COLO829 (cell line): ENCODE measurements around the gene CRTC2.

Source experiments
- DNase-seq: peaks from one replicate; pipeline ENCODE4 v3.0.0; 2012; ENCODE audit warnings: low spot score

The CRTC2 gene

DNA sequence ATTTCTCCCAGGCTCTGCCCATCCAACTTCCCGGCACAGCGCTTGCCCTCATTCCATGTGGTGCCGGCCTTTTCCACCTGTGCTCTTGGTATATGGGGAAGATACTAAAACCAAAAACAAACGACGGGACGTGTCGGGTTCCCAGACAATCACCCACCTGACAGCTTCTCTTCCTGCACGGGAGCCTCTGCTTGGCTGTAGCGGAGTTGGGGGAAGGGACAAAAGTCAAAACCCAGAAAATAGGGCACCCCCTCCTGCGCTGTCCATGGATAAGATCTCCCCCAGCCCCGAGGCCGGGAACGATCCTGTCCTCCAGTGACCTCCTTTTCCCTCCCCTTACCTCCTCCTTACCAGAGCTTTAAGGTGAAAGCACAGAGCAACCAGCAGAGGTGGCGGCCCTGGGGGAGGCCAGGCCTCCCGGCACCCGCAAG lies 18.4 kb upstream of the CRTC2 start:
- DNase-seq: no peak

DNA sequence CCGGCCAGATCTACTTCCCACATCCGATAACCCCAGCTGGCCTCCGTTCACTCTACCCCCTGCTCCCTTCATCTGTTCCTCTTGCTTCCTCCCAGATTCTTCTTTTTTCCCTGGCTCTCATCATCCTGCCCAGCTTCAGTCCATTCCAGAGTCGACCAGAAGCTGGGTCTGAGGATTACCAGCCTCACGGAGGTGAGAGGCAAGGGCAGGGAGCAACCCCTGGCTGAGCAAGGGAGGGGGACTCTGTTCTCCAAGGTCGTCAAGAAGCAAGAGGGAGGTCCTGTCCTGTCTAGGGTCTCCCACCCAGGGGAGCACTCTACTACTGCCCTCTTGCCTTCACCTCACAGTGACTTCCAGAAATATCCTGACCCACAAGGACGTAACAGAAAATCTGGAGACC lies 15.1 kb upstream of the CRTC2 start:
- no peak for DNase-seq

DNA sequence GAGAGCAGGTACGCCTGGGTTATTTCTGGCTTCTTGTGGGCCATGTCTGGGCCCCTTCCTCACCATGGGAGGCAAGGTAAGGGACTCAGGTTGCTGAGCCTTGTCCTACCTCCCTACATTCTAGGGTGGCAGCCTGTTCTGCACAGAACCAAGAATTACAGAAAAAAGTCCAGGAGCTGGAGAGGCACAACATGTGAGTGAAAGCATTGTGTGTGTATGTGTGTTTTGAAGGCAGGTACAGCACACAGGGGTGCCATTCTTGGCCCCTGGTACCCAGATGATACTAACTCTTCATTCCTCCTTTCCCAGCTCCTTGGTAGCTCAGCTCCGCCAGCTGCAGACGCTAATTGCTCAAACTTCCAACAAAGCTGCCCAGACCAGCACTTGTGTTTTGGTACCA lies 14.7 kb upstream of the CRTC2 start:
- DNase-seq: no peak

DNA sequence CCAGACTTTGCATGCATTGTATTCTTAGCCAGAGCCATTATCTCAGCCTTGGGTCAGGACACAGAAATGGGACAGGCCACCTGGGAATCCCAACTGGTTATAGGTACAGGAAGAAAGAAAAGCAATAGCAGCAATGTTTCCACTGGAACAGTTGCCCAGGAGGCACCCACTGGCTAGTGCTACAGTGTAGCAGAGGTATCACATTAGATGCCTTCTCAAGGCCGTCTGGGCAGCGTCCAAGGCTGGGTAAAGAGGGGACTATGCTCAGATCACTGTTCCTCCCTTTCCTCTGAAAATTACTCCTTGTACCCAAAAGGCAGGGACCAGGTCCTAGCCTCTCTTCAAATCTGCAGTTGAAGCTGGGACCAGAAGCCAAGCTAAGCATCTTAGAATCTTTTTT lies 11.9 kb upstream of the CRTC2 start:
- DNase-seq: no peak

DNA sequence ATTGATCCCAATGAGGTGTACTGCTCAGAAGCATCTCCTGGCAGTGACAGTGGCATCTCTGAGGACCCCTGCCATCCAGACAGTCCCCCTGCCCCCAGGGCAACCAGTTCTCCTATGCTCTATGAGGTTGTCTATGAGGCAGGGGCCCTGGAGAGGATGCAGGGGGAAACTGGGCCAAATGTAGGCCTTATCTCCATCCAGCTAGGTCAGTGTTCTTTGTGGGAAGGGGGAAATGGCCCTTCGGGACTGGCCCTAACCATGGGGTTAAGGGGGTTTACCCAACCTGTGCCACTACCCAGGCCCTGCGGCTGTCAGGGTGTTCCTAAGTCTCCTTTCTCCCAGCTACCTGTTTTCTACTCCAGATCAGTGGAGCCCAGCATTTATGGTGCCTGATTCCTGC lies 10.6 kb upstream of the CRTC2 start:
- no peak for DNase-seq

DNA sequence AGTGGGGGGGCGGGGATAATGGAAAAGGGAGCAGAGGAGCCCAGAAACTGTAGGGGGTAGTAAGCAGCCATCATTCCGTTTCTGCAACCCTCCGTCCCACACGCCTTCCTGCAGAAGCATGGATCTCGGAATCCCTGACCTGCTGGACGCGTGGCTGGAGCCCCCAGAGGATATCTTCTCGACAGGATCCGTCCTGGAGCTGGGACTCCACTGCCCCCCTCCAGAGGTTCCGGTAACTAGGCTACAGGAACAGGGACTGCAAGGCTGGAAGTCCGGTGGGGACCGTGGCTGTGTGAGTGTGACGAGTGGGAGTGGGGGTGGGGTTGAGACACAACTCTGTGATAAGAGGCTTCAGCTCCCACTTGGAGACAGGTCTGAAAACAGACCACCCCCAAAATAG lies 10.0 kb upstream of the CRTC2 start:
- DNase-seq: no peak

DNA sequence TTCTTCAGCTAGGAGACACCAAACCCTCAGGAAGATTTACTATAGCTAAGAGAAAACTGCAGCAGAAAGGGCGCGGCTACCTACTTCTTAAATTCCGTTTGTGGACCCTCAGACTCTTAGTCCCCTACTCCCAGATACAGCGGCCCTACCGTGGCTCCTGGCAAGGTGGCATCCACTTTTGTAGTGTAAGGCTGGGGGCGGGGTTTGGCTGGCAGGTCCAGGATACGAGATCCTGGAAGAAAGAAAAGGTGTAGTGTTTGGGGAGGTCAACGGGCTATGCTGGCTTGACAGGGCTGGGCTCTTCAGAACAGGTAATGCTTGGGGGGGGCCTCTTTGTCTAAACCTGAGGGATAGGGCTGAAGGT lies 9.6 kb upstream of the CRTC2 start:
- no peak for DNase-seq

DNA sequence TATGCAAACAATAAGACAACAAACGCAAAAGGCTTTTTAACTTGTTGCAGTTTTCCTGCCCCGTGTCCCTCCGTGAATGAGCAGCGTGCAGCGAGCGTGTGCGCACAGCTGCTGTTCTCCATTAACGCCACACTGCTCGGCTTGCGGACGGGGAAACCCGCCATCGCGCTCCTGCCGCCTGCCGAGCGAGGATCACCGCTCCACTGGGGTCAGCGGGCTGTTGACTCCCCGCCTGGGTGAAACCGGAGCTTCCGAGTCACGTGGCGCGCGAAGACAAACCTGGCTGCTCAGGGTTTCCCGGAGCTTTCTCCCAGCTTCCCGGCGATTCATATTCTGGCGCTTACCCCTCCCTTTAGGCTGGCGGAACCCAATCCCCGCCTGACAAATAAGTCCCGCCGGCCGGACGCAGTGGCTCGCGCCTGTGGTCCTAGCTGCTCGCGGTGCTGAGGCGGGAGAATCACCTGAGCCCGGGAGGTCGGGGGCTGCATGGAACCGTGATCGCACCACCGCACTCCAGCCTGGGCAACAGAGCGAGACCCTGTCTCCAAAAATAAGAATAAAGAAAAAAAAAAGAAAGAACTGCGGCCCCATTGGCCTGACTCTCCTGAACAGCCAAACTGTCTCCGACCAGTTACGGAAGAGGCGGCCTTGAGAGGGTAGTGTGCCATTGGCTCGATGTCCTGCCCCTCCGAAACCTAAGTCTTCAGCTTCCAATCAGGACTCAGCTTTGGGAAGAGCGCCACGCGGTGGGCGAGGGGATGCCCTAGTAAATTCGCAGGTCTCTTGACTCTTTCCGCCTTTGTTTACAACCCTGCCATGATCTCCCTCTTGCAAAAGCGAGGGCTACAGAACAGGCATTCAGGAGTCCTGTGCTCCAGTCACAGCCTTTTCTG lies 8.9 kb upstream of the CRTC2 start, which contains the start of gene CREB3L4:
Gene CREB3L4, plus strand, starts transcription at position 796 of the 893 bp plus-strand sequence. CDS start 624 bp downstream, outside the sequence.
- DNase-seq: peak; percentile 87

DNA sequence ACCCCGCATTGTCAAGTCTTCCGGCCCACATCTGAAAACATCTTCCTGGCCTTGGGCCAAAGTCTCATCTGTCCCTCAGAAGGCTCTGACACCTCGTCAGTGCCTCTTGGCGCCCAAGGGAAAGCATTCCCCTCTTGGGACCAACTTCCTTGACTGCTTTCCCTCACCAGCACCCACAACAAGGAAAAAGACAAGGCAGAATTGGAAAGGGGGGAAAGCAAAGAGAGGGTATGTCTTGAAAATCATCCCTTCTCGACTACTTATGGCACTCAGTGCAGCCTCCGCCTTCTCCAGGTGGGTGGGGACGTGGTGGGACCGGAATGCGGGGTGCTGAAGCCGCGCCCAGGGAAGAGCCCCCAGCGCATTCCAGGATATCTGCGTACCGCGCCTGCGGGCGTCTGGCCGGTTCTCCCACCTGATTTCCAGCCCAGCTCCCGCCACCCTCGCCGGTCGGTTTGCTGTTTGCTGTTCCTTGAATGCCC lies 5.5 kb upstream of the CRTC2 start:
- DNase-seq: no peak

DNA sequence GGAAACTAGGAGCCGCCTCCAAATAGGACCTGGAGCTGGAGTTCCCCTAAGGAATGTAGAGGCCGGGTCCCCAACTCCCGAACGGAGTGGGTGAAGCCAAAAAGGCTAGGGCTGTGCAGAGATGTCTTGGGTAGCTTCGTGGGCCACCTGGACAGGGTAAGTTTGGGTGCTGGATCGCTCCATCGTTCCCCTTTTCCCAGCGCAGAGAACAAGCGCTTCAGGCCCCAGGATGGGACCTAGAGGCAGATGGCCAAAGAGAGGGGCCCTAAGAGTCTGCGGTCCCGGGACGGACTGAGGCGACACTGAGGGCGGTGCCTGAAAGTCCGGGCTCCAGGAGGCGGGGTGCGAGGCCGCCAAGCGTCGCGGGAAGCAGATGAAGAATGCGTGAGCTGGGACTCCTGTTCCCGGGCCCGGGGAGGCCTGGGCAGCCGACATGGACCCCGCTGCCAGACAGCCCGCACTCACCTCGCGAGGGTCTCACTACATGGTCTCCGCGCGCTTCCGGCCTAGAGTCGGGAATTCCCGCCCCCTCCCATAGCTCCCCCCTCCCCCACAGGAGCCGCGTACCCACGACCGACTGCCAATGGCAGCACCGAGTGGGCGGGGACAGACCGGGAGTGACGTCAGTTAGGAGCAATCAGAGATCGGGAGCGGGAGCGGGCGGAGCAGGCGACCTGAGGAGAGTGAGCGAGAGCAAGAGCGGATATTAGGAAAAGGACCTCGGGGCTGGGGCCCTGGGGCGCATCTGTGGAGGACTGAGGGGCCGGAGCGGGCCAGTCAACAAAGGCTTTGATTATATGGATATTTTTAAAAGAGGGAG lies 4.8 kb upstream of the CRTC2 start, which contains the start of gene SLC39A1:
Gene SLC39A1, minus strand, starts transcription at position 508 of the 820 bp plus-strand sequence. CDS start 822 bp downstream, outside the sequence.
- peak; percentile 95 for DNase-seq

DNA sequence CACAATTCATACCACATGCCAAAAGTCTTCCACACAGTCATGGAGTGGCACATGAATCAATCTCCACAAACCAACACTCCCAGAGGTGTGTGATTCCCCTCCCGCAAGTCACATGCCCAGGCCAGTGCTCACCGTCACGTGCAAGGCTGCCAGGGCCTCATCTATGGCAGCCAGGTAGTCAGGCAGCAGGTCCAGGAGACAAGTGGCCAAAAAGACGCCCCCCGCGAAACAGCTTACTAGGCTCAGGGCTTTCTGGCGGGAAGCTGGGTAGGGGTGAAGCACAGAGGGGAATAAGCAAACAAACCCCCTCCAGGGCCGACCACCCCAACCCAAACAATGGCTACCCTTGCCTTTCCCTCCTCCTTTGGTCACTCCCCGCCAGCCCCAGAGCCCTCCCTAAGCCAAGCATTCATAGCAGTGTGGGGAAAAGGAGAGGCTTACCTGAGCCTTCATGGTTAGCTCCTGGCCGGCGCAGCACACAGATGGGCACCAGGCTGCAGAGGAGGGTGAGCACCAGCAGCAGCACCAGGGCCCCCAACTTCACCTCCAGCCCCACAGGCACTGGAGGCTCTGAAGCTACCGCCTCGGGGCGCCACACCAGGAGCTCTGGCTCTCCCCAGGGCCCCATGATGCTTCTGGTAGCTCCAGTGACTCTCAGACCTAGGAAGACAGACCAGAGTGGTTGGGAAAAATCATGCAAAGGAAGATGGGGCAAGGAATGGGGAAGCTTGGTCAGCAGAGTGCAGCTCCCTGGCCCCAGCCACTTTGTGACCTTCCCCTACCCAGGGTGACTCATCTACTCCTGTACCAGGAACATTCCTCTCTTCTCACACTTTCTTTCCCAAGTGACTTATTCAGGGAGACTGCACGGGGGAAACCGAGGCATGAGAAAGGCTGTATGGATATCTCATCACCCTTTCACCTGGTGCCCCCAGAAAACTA lies 3.9 kb upstream of the CRTC2 start:
- no peak for DNase-seq

DNA sequence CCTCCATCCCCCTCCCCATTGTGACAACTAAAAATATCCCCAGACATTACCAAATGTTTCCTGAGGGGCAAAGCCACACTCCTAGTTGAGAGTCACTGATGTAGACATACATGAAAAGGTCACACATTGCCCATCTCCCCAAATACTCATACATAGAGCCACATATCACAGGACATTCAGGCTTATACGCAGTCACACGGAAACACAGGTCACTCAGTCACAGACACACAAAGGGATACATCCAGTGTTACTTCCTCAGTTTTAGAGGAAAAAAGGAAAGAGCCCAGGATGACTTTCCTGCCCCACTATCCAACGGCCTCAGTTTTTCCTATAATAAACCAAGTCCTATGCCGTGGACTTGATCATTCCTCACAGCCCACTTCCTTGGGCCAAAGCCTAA lies 3.0 kb upstream of the CRTC2 start:
- DNase-seq: no peak

DNA sequence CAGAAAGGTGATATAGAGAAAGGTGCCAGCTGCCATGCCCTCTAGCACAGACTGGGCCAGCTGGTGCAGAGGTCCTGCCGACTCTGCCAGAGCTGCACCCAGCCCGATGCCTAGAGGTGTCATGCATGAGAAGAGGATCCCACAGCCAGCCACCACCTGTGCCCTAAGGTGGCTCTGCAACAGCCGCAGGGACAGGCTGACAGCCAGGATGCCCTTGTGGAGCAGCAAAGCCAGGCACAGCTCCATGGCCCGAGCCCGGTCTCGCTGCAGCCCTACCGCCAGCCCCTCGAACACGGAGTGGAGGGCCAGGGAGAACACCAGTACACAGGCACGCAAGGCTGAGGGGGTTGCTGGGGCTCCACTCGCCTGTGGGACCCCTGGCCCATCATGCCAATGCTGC lies 1.8 kb upstream of the CRTC2 start:
- DNase-seq: no peak

DNA sequence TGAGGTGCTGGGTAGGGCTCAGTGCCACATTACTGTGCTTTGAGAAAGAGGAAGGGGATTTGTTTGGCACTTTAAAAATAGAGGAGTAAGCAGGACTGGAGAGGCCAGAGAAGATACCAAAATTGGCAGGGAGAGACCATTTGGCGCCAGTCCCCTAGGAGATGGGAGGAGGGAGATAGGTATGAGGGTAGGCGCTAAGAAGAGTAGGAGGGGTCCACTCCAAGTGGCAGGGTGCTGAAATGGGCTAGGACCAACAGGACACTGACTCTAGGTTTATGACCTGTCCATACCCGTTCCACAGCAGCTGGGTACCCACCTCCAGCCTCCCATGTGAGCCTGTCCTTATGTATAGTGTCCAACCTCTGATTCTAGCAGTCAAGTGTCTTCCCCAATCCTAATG lies 1.0 kb upstream of the CRTC2 start:
- no peak for DNase-seq

DNA sequence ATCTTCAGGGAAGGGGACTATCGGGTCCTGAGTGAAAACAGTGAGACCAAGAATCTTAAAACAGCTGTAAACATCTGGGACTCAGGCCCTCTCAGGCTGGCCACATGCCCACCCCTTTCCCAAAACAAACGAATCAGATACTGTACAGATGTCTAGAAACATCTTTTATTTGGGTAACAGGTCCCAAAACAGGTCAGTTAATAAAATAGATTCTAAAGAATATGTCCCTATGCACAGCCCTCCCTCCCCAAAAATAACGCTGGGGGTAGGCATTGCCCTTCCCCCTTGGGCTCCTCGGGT lies 499 bp upstream of the CRTC2 start:
- DNase-seq: no peak

DNA sequence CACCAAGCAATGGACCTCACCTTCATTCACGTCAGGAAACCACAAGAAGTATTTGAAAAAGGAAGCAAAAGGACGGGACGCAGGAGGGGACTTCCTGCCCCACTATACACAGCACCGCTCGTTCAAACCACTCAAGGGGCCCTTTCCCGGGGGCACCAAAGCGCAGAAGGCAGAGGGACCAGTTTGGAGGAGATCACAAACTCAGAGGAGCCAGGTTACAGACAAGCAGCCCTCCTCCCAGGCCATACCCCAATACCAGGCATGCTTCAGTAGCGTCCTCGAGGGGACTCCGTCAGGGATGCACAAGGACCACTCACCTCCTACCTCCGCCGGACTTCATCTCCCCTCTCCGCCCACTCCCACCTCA lies 685 bp downstream of the CRTC2 start:
- no peak for DNase-seq

DNA sequence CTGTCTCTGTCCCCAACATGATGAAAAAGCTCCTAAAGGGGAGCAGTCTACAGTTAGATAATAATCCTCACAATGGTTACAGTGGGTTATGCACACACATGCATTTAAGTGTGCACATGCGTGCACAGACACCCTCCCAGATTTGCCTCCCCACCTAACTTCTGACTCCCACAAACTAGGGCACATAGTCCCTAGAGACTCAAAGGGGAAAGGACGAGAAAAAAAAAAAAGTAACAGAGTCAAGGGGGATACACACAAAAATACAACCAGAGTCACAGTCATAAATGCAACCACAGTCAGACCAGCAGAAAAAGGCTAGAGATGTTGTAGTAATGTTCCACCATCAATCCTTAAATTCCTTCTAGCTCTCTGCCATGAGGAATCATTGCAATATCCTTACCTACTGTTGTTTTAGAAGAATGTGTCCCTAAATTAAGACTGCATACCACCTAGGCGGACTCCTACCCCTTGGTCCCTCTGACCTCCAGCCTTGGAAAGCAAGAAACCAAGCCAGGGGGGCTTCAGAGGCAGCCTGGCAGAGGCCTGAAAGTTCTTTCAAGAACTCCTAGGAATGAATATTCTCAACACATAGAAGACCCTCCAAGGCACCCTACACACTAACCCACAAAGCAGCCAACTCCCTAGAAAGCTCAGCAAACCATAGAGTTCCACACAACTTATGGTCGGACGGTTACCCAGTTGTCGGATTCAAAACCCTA lies 1.3 kb downstream of the CRTC2 start:
- no peak for DNase-seq

DNA sequence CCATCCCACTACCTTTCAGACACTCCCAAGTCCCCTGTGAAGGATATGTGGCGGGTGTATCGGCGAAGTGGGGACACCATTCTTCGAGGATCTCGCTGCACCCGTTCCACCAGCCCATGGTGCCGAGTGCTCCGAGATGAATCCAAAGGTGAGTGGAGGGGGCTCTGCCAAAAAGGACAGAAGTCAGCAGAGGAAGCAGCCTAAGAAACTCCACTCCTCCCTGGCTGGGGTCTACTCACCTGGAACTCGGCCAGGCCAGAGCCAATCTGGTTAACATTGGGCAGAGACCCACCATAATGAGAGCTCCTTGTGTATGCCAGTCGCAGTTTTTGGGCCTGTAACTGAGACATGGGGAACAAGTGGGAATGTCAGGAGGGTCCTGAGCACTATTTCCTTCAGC lies 3.6 kb downstream of the CRTC2 start:
- DNase-seq: no peak

DNA sequence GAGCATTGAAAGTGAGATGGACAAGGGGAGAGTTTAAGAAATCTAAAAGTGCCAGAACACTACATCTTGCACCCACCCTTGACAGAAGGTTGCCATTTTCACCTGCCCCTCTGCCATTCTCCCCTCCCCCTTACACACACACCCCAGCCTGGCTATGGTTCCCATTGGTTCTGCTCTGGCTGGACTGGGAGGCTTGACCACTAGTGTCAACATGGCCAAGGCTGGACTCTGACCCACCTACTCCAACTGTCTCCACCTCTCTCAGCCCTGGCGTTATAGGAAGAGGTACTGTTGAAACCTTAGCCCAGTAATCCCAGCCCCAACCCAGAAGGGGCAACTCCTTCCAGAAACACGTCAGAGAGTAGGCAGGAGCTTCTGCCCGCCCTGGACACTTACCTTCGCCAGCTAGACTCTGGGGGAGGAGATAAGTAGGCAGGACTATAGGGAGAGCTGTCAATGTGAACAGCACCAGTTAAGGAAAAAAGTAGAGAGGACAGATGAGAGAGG lies 4.5 kb downstream of the CRTC2 start:
- DNase-seq: no peak

DNA sequence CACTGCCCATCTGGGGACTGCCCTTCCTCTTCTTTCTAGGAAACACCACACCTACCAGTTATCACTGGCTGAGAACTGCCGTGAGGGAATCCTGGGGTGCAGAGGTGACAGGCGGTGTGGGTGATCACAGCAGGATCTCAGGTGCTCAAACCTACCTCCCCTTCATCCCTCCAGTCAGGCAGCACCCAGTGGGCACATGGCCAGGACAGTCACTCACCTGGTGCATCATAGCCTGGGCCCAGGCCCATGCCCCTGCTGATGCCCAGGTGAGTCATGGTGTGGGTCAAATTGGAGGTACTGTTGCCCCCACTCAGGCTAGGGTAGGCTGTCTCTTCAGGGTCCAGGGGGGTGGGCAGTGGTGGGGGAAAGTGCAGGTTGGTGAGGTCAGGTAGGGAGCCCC lies 6.6 kb downstream of the CRTC2 start:
- no peak for DNase-seq

DNA sequence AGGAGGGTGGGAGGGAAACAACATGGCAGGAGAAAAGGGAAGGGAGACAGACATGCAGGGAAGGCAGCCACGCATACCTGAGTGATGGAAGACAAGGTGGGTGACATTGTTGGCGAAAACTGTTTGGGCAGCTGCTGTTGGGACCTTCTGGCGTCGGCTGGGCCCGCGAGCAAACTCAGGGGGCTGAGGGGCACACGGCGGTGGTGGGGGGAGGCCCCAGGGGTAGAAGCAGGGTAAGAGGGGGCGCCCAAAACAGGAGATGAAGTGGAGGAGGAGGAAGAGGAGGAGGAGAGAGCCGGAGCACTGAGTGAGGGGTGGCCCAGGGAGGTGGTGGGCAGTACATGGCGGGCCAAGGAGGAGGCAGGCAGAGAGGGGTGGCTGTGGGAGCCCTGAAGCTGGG lies 7.2 kb downstream of the CRTC2 start:
- no peak for DNase-seq
